ENCODE measurements around the gene E4F1.

E4F1 gene

GRCh38 chr16:2207872-2208271 lies 15.5 kb upstream of the E4F1 start:
- no peak for DNase-seq

GRCh38 chr16:2208308-2208707 lies 15.1 kb upstream of the E4F1 start:
- DNase-seq = no peak

- no peak for DNase-seq
Observed at GRCh38 chr16:2208772-2209171, 14.6 kb upstream of the E4F1 start.

GRCh38 chr16:2209258-2210008 lies 14.0 kb upstream of the E4F1 start:
- no peak for DNase-seq

- no peak for DNase-seq
Observed at GRCh38 chr16:2210009-2210332, 13.4 kb upstream of the E4F1 start.

GRCh38 chr16:2210386-2211365 lies 12.7 kb upstream of the E4F1 start, which contains the start of gene BRICD5:
BRICD5 (minus strand) TSS chr16:2210863; CDS start chr16:2210833, 30 bp downstream.
- no peak for DNase-seq

GRCh38 chr16:2211923-2212347 lies 11.5 kb upstream of the E4F1 start:
- no peak for DNase-seq

- no peak for DNase-seq
Observed at GRCh38 chr16:2212362-2213324, 10.7 kb upstream of the E4F1 start.

GRCh38 chr16:2213817-2214718 lies 9.3 kb upstream of the E4F1 start:
- DNase-seq = no peak

GRCh38 chr16:2214719-2214968 lies 8.7 kb upstream of the E4F1 start, which contains the start of gene PGP:
PGP (minus strand) TSS chr16:2214840; CDS start chr16:2214777, 63 bp downstream.
- no peak for DNase-seq

- no peak for DNase-seq
Observed at GRCh38 chr16:2216330-2216729, 7.1 kb upstream of the E4F1 start.

- DNase-seq = no peak
Observed at GRCh38 chr16:2223942-2224486, 623 bp downstream of the E4F1 start.

GRCh38 chr16:2226245-2226793 lies 2.9 kb downstream of the E4F1 start:
- no peak for DNase-seq

- no peak for DNase-seq
Observed at GRCh38 chr16:2226918-2227317, 3.5 kb downstream of the E4F1 start.

GRCh38 chr16:2228161-2228824 lies 4.9 kb downstream of the E4F1 start:
- DNase-seq = no peak

GRCh38 chr16:2229091-2229490 lies 5.7 kb downstream of the E4F1 start:
- no peak for DNase-seq

- no peak for DNase-seq
Observed at GRCh38 chr16:2229632-2230250, 6.3 kb downstream of the E4F1 start.

GRCh38 chr16:2230376-2230775 lies 7.0 kb downstream of the E4F1 start:
- DNase-seq = no peak

GRCh38 chr16:2231016-2231931 lies 7.9 kb downstream of the E4F1 start:
- DNase-seq = no peak

Measured in NCI-H2081 treated with DMSO at 0.1 percent for 48 hours (cell line).